ENCODE results near the gene TRIP6. TPM values are rescaled to one million over a fixed set of nuclear protein-coding genes. Genes with fewer than 3 reads are reported as not detected.
A peak's percentile ranks its signal among the peaks of the same experiment; 100 is the strongest.

Gene TRIP6
- total RNA-seq, 2 donors from 2014 or later = 41.6 to 64.4 TPM

- Histone ChIP-seq H3K36me3 (peaks cover 50% of the 10 kb centered on the region), H3K4me1 (peaks cover 0 to 49% of the 10 kb centered on the region in 2 donors), H3K9me3 (no peaks in the 10 kb centered on the region), H3K27ac (peak overlapping the region; percentile 45 to 70), H3K4me3 (no peak overlapping the region), H3K27me3 (no peaks in the 10 kb centered on the region)
- TF ChIP-seq CTCF (IDR thresholded peaks at IDR 0.05) = no peak
- DNase-seq (ENCODE audit: low spot score) = no peak
Measured at GRCh38 chr7:100879685-100880261, 12.6 kb downstream of the TRIP6 start.

- no peak for TF ChIP-seq CTCF (IDR thresholded peaks at IDR 0.05)
- DNase-seq (ENCODE audit: low spot score) = no peak
- H3K27me3 ChIP-seq = no peaks in the 10 kb centered on the region
- H3K9me3 ChIP-seq = no peaks in the 10 kb centered on the region
- H3K36me3 ChIP-seq = peaks cover 59% of the 10 kb centered on the region
- peaks cover 0 to 47% of the 10 kb centered on the region in 2 donors for H3K4me1 ChIP-seq
- no peak overlapping the region for H3K4me3 ChIP-seq
- H3K27ac ChIP-seq = peak overlapping the region; percentile 25 to 70
Measured at GRCh38 chr7:100880645-100881044, 13.5 kb downstream of the TRIP6 start.

- Histone ChIP-seq H3K36me3 (peaks cover 64% of the 10 kb centered on the region), H3K4me1 (peaks cover 0 to 42% of the 10 kb centered on the region in 2 donors)
- DNase-seq (ENCODE audit: low spot score) = no peak
Measured at GRCh38 chr7:100881136-100881535, 13.9 kb downstream of the TRIP6 start.

GRCh38 chr7:100882201-100882600 is 15.0 kb downstream of the TRIP6 start:
- Histone ChIP-seq H3K27ac (no peak overlapping the region), H3K9me3 (no peaks in the 10 kb centered on the region), H3K27me3 (no peaks in the 10 kb centered on the region), H3K4me3 (no peak overlapping the region), H3K4me1 (peaks cover 0 to 33% of the 10 kb centered on the region in 2 donors), H3K36me3 (peaks cover 74% of the 10 kb centered on the region)
- no peak for DNase-seq (ENCODE audit: low spot score)
- TF ChIP-seq CTCF (IDR thresholded peaks at IDR 0.05) = no peak

More at GRCh38 chr7:100881136-100881535, 13.9 kb downstream of the TRIP6 start:
- no peaks in the 10 kb centered on the region for H3K9me3 ChIP-seq
- no peak overlapping the region for H3K4me3 ChIP-seq
- H3K27ac ChIP-seq = no peak overlapping the region
- TF ChIP-seq CTCF (IDR thresholded peaks at IDR 0.05) = no peak
- no peaks in the 10 kb centered on the region for H3K27me3 ChIP-seq

- Histone ChIP-seq H3K4me1 (peaks cover 0 to 33% of the 10 kb centered on the region in 2 donors), H3K27ac (no peak overlapping the region), H3K27me3 (no peaks in the 10 kb centered on the region), H3K36me3 (peaks cover 75% of the 10 kb centered on the region), H3K4me3 (no peak overlapping the region), H3K9me3 (no peaks in the 10 kb centered on the region)
- DNase-seq (ENCODE audit: low spot score) = no peak
- TF ChIP-seq CTCF (IDR thresholded peaks at IDR 0.05) = no peak
Measured at GRCh38 chr7:100882785-100883526, 15.8 kb downstream of the TRIP6 start.
